ENCODE measurements around the gene ZNF256. TPM values are rescaled to one million over a fixed set of nuclear protein-coding genes. Genes with fewer than 3 reads are reported as not detected.

ZNF256 gene
- total RNA-seq (2021), result 9.5 and 11.0 TPM in 2 replicates
- percentile 76 among the genes with signal in this experiment for Bru-seq, nascent RNA
- percentile 79 among the genes with signal in this experiment for BruChase-seq, experiment 1, labeled RNA remaining after a 2-hour chase
- BruChase-seq, experiment 2, labeled RNA remaining after a 6-hour chase, result percentile 57 among the genes with signal in this experiment
- long read RNA-seq, transcript ZNF256-201 (3 exons, 2,172 nt), result major isoform, 10 of 19 reads
- long read RNA-seq, transcript ZNF256-202 (2 exons, 1,958 nt), result minor isoform, 5 of 19 reads
- long read RNA-seq, partial matches to known transcripts, result 4 of 19 reads
- long read RNA-seq, other reads (novel, unspliced or antisense), result 0 of 19 reads

DNA sequence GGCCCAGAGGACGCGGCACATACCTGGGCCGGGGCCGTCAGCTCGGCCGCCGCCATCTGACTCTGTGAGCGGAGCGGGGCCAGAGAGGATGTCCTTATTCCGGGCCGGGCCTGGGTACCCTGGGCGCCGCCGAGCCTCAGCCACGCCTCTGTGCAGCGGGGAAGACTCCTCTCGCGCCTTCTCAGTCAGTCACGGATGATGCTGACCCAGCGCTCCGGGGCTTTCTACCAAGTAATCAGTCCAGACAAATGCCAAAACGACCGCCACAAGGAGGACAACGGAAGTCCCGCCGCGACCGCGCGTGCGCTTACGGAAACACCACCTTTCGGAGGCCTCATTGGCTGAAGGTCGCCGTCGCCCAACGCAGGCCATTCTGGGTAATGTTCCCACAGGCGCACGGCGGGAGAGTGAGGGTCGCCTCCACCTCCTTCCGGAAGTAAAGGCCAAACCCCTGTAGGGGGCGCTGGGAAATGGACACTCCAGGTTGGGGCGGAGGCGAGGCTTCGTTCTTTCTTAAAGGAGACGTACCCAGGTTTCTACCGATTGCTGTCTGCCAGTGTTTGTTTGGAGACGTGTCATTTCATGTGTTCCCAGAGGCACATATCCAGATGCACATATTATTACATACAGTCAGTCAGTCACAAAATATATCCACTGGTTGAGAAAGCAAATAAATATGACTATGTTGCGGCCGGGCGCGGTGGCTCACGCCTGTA lies at the start of gene ZNF256:
ZNF256 (minus strand) TSS at position 288 of the 716 bp plus-strand sequence; CDS start at position 56, 232 bp downstream.
- BruUV-seq (replicated peaks), result no TSS peak
- CTCF ChIA-PET, result no interaction called here
- POLR2A ChIA-PET (ENCODE audit: low non-redundant PET), result no interaction called here
- no peaks in the 10 kb centered on the region for H3K27me3 ChIP-seq (replicated peaks; ENCODE audit: insufficient read depth, low read depth, low read length, poor library complexity)
- H3K27ac ChIP-seq (ENCODE audit: low read depth, low read length, poor library complexity, severe bottlenecking), result peak within 1 kb of the TSS; percentile 66
- peaks cover 36% of the 10 kb centered on the region for H3K9me3 ChIP-seq (ENCODE audit: low read depth, low read length, poor library complexity, severe bottlenecking)
- peaks cover 15% of the 10 kb centered on the region for H3K36me3 ChIP-seq (ENCODE audit: insufficient read depth, low read length, poor library complexity, severe bottlenecking)
- peak; percentile 97 for DNase-seq (ENCODE audit: low spot score)
- H3K4me3 ChIP-seq (ENCODE audit: low read depth, low read length, poor library complexity, severe bottlenecking), result peak within 1 kb of the TSS; percentile 72
- TF ChIP-seq EZH2 (IDR thresholded peaks at IDR 0.05; ENCODE audit: borderline replicate concordance, low read depth, low read length, poor library complexity, severe bottlenecking), result no peak
- TF ChIP-seq, protein P1, sequence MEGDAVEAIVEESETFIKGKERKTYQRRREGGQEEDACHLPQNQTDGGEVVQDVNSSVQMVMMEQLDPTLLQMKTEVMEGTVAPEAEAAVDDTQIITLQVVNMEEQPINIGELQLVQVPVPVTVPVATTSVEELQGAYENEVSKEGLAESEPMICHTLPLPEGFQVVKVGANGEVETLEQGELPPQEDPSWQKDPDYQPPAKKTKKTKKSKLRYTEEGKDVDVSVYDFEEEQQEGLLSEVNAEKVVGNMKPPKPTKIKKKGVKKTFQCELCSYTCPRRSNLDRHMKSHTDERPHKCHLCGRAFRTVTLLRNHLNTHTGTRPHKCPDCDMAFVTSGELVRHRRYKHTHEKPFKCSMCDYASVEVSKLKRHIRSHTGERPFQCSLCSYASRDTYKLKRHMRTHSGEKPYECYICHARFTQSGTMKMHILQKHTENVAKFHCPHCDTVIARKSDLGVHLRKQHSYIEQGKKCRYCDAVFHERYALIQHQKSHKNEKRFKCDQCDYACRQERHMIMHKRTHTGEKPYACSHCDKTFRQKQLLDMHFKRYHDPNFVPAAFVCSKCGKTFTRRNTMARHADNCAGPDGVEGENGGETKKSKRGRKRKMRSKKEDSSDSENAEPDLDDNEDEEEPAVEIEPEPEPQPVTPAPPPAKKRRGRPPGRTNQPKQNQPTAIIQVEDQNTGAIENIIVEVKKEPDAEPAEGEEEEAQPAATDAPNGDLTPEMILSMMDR (conservative IDR thresholded peaks at IDR 0.05; ENCODE audit: low read depth, low read length), result peak; percentile 72
- intact Hi-C loops (cut with micrococcal nuclease; ENCODE audit: unreplicated experiment), result no loop called here
- no peaks in the 10 kb centered on the region for H3K4me1 ChIP-seq (ENCODE audit: insufficient read depth, low read length, poor library complexity, severe bottlenecking)

DNA sequence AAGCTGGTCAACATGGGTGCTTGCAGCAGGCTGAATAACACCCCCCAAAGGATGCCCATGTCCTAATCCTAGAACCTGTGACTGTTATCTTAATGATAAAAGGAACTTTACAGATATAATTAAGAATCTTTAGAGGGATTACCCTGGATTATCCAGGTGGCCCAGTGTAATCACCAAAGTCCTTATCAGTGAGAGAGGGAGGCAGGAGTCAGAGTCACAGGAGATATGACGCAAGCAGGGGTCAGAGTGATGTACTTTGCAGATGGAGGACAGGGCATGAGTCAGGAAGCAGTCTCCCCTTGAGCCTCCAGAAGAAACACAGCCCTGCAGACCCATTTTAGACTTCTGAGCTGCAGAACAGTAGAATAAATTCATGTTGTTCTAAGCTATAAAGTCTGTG lies 45.3 kb upstream of the ZNF256 start:
- Histone ChIP-seq H3K9me3 (ENCODE audit: low read depth, low read length, poor library complexity, severe bottlenecking) (peaks cover 32% of the 10 kb centered on the region), H3K27me3 (replicated peaks; ENCODE audit: insufficient read depth, low read depth, low read length, poor library complexity) (no peaks in the 10 kb centered on the region), H3K4me1 (ENCODE audit: insufficient read depth, low read length, poor library complexity, severe bottlenecking) (no peaks in the 10 kb centered on the region), H3K4me3 (ENCODE audit: low read depth, low read length, poor library complexity, severe bottlenecking) (no peak overlapping the region), H3K27ac (ENCODE audit: low read depth, low read length, poor library complexity, severe bottlenecking) (no peak overlapping the region), H3K36me3 (ENCODE audit: insufficient read depth, low read length, poor library complexity, severe bottlenecking) (peaks cover 18% of the 10 kb centered on the region)
- no peak for TF ChIP-seq EZH2 (IDR thresholded peaks at IDR 0.05; ENCODE audit: borderline replicate concordance, low read depth, low read length, poor library complexity, severe bottlenecking)
- TF ChIP-seq, protein P1 (conservative IDR thresholded peaks at IDR 0.05; ENCODE audit: low read depth, low read length), result no peak
- CTCF ChIA-PET, result no interaction called here
- no TSS peak for BruUV-seq (replicated peaks)
- POLR2A ChIA-PET (ENCODE audit: low non-redundant PET), result no interaction called here
- intact Hi-C loops (cut with micrococcal nuclease; ENCODE audit: unreplicated experiment), result no loop called here
- DNase-seq (ENCODE audit: low spot score), result no peak

DNA sequence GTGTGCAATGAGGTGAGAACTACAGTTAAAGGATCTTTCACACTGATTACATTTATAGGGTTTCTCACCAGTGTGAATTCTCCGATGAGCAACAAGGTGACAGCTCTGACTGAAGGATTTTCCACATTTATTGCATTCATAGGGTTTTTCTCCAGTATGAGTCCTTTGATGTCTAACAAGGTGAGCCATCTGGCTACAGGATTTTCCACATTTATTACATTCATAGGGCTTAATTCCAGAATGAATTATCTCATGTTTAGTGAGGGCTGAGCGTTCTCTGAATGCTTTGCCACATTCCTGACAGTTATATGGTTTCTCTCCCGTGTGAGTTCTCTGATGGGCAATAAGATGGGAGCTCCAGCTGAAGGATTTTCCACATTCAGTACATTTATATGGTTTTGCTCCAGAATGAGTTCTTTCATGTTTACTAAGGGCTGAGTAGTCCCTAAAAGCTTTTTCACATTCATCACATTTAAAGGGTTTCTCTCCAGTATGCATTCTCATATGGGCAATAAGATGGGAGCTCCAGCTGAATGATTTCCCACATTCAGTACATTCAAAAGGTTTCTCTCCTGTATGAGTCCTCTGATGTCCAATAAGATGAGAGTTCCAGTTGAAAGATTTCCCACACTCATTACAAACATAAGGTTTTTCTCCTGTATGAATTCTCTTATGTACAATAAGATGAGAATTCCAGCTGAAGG lies 31.2 kb upstream of the ZNF256 start:
- TF ChIP-seq, protein P1 (conservative IDR thresholded peaks at IDR 0.05; ENCODE audit: low read depth, low read length), result no peak
- no peak for TF ChIP-seq EZH2 (IDR thresholded peaks at IDR 0.05; ENCODE audit: borderline replicate concordance, low read depth, low read length, poor library complexity, severe bottlenecking)
- Histone ChIP-seq H3K27ac (ENCODE audit: low read depth, low read length, poor library complexity, severe bottlenecking) (no peak overlapping the region), H3K9me3 (ENCODE audit: low read depth, low read length, poor library complexity, severe bottlenecking) (peaks cover 94% of the 10 kb centered on the region), H3K27me3 (replicated peaks; ENCODE audit: insufficient read depth, low read depth, low read length, poor library complexity) (no peaks in the 10 kb centered on the region), H3K4me3 (ENCODE audit: low read depth, low read length, poor library complexity, severe bottlenecking) (no peak overlapping the region), H3K36me3 (ENCODE audit: insufficient read depth, low read length, poor library complexity, severe bottlenecking) (peaks cover 56% of the 10 kb centered on the region), H3K4me1 (ENCODE audit: insufficient read depth, low read length, poor library complexity, severe bottlenecking) (no peaks in the 10 kb centered on the region)
- POLR2A ChIA-PET (ENCODE audit: low non-redundant PET), result no interaction called here
- CTCF ChIA-PET, result no interaction called here
- no peak for DNase-seq (ENCODE audit: low spot score)
- BruUV-seq (replicated peaks), result no TSS peak
- intact Hi-C loops (cut with micrococcal nuclease; ENCODE audit: unreplicated experiment), result no loop called here

All from A673 (cell line).